GM06990 (cell line): Measurements from ENCODE around the gene TRIM65.
A peak's percentile ranks its signal among the peaks of the same experiment; 100 is the strongest.

Experiments used
- DNase-seq: peaks from one replicate; pipeline ENCODE4 v3.0.0-alpha.2; 2011; ENCODE audit not compliant: insufficient read length; ENCODE audit errors: extremely low read depth
- H3K27me3 ChIP-seq: replicated peaks from 2 replicates; pipeline ENCODE4 v1.6.0; 2011; ENCODE audit warnings: low read length; ENCODE audit not compliant: control insufficient read depth, insufficient read depth
- H3K36me3 ChIP-seq: 2 replicates; pipeline ENCODE4 v1.5.1; 2011; ENCODE audit warnings: low read length; ENCODE audit not compliant: control insufficient read depth, insufficient read depth
- H3K4me3 ChIP-seq: replicated peaks from 2 replicates; pipeline ENCODE4 v1.5.1; 2011; ENCODE audit warnings: low read depth, mild to moderate bottlenecking, control low read depth, low read length
- TF ChIP-seq, protein P1 (sequence below): IDR thresholded peaks from 2 replicates; pipeline ENCODE4 v1.5.1; 2011; ENCODE audit warnings: low read length, control low read depth, mild to moderate bottlenecking, inconsistent platforms; ENCODE audit not compliant: insufficient read depth, poor library complexity, severe bottlenecking

TRIM65 gene

DNA sequence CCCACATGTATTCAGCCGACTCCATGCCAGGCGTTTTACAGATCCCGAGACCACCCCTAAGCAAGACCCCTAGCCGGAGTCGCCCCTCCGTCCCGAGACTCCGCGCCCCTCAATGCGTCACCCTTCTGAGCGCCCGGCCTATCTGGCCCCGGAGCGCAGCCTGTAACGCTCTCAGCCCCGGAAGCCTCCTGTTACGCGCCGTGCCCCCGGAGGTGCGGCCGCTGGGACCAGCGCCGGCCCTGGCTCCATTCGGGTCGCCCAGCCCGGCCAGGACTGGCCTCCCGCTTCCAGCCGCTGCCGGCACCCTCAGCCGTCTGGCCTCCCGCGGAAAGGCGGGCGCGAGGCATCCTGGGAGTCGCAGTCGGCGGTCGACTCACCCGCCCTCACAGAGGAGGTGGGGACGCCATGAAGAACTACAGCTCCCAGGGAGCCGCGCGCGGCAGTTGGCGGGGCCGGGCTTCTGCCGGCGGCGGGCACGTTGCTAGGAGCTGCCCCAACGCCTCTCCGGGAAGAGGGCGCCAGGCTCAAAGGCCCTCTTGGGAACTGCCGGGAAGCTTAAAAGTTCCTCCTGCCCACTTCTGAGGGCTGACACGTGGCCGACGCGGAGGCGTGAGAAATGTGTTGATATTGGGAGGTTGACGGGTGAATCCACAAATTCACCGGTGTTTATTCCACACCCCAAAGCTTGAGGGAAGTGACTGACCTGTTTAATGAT, 44.1 kb upstream of the TRIM65 start, which contains the start of gene FBF1:
TSS of gene FBF1 (minus strand) at position 316 of the 715 bp plus-strand sequence. CDS start 2,893 bp downstream, outside the sequence.
- TF ChIP-seq, protein P1, sequence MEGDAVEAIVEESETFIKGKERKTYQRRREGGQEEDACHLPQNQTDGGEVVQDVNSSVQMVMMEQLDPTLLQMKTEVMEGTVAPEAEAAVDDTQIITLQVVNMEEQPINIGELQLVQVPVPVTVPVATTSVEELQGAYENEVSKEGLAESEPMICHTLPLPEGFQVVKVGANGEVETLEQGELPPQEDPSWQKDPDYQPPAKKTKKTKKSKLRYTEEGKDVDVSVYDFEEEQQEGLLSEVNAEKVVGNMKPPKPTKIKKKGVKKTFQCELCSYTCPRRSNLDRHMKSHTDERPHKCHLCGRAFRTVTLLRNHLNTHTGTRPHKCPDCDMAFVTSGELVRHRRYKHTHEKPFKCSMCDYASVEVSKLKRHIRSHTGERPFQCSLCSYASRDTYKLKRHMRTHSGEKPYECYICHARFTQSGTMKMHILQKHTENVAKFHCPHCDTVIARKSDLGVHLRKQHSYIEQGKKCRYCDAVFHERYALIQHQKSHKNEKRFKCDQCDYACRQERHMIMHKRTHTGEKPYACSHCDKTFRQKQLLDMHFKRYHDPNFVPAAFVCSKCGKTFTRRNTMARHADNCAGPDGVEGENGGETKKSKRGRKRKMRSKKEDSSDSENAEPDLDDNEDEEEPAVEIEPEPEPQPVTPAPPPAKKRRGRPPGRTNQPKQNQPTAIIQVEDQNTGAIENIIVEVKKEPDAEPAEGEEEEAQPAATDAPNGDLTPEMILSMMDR: no peak
- Histone ChIP-seq H3K4me3 (peak within 1 kb of the TSS; percentile 89), H3K27me3 (no peaks in the 10 kb centered on the region), H3K36me3 (no peaks in the 10 kb centered on the region)
- peak; percentile 89 for DNase-seq

DNA sequence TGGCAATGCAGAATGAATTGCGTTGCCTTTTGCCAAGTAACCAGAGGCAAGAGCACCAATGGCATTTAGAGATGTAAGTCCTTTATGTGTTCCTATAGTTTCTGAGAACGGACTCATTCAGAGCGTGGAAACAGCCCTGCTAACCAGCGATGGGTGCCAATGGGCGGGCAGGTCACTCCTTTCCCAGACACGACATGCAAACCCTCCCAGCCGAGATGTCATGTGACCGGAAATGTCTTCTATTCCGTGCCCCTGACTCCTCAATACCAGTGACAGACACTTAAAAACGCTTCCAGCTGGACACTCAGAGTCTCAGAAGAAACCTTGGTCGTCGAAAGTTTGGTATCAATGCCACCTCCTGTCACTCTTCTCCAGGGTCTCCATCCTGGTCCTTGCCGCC, 40.9 kb upstream of the TRIM65 start:
- no peaks in the 10 kb centered on the region for H3K27me3 ChIP-seq
- no peak for DNase-seq
- H3K4me3 ChIP-seq: no peak overlapping the region
- no peaks in the 10 kb centered on the region for H3K36me3 ChIP-seq
- TF ChIP-seq, protein P1: no peak

DNA sequence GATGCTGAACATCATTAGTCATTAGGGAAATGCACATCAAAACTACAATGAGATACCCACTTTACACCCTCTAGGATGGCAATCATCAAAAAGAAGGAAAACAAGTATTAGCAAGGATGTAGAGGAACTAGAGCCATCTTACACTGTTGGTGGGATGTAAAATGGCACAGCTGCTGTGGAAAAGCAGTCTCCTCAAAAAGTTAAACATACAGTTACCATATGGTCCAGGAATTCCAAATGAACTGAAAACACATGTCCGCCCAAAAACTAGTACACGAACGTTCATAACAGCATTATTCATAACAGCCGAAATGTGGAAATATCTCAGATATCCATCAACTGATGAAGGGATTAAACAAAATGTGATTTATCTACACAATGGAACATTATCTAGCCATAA, 37.1 kb upstream of the TRIM65 start:
- TF ChIP-seq, protein P1: no peak
- Histone ChIP-seq H3K36me3 (no peaks in the 10 kb centered on the region), H3K4me3 (no peak overlapping the region), H3K27me3 (no peaks in the 10 kb centered on the region)
- DNase-seq: no peak

DNA sequence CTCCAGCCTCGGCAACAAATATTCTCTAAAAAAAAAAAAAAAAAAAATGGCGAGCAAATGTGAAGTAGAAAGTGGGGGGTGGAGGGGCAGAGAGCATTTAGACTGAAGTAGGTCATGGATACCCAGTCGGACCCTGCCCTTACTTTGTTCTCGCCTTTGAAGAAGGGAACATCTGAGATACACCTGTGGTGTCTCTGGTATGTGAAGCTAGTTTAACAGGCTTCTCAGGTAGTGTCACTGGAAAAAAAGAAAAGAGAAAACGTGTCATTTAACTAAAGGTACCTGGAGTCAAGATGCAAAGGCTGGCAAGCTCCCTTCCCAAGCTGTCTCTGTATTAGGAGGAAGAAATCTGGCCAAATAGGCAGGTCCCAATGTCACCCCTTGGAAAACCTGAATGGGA, 36.1 kb upstream of the TRIM65 start:
- DNase-seq: no peak
- Histone ChIP-seq H3K36me3 (no peaks in the 10 kb centered on the region), H3K27me3 (no peaks in the 10 kb centered on the region), H3K4me3 (no peak overlapping the region)
- TF ChIP-seq, protein P1: no peak

DNA sequence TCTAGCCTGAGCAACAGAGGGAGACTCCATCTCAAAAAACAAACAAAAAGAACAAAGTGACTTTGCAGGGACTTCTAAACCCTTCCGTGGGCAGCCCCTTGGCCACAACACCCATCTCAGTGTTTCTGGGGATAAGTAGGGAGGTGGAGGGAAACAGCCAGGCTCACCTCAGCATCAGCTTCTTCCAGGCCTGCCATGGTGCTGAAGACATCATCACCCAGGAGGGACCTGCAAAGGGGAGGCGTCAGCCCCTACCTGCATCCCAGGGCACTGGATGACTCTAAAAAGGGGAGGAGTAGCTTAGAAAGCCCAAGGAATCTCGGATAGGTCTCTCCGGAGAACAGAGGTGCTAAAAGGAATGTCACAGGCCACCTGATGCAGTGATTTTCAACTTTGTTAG, 34.3 kb upstream of the TRIM65 start:
- Histone ChIP-seq H3K4me3 (no peak overlapping the region), H3K27me3 (no peaks in the 10 kb centered on the region), H3K36me3 (no peaks in the 10 kb centered on the region; the same call in 1 of the 2 replicates)
- DNase-seq: no peak
- TF ChIP-seq, protein P1: no peak
